Mammary epithelial cell (primary cell): Measurements from ENCODE around the gene CSH2.
"Not testable (repeated sequence)": the region's sequence is repeated elsewhere in the genome, so short reads cannot be mapped to it uniquely, and the experiment has no call there.

Experiments
- CTCF ChIP-seq, 2 donors: IDR thresholded peaks in 1 of 2; conservative IDR thresholded peaks in 1 of 2; 2 replicates each; pipeline ENCODE4 v1.5.1; 2011 to 2012; ENCODE audit warnings: inconsistent platforms in 2 of 2, low read length in 2 of 2, mild to moderate bottlenecking in 2 of 2, control low read depth in 1 of 2, low read depth in 1 of 2; ENCODE audit not compliant: insufficient read depth in 1 of 2; ENCODE audit errors: extremely low read depth in 1 of 2
- EZH2 ChIP-seq: IDR thresholded peaks from 2 replicates; pipeline ENCODE4 v1.6.1; 2012; ENCODE audit warnings: low read length, inconsistent platforms, borderline replicate concordance

DNA sequence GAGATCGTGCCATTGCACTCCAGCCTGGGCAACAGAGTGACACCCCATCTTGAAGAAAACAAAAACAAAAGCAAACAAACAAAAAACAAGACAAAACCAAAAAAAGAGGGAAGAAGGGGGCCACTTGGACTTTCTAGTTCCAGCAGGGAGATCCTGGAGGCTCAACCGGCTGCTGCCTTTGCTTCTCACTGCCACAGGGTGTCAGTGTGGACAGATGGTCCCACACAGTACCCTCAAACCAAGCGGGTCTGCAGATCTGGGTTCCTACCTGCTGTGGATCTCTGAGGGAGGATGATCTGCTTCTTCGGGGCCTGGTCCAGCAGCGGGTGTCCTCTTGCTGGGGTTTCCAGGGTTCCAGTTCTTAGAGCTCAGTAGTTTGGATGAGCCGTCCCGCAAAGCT, 6.9 kb downstream of the CSH2 start:
- TF ChIP-seq CTCF (conservative IDR thresholded peaks at IDR 0.05 in 1 of 2, IDR thresholded peaks at IDR 0.05 in 1 of 2; ENCODE audit: extremely low read depth in 1 of 2, insufficient read depth in 1 of 2, low read depth in 1 of 2, low read length in 2 of 2); EZH2: not testable (repeated sequence)
